Measurements from ENCODE around the gene NMNAT2.

NMNAT2 gene

DNA sequence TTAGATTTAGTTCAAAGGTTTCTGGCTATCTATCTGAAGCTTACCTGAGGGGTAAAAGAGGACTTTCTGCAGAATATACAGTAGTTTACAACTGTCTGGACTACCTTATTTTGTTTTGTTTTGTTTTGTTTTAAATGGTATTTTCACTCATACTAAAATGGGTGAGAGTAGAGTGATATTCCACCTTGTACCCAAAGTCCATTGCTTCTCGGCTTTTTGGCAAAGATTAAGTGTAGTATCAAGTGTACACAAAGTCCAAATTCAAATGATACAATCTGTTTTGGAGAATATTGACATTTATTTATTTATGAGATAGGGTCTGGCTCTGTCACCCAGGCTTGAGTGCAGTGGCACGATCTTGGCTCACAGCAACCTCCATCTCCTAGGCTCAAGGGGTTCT lies 42.4 kb upstream of the NMNAT2 start:
- H3K4me3 ChIP-seq (ENCODE audit: low read depth, low read length): no peak overlapping the region
- no peak for DNase-seq (ENCODE audit: low read depth)
- TF ChIP-seq MYC (IDR thresholded peaks at IDR 0.05; ENCODE audit: low read depth, low read length) (no peak), POLR2A (IDR thresholded peaks at IDR 0.05; ENCODE audit: extremely low read depth, insufficient read length) (no peak)
- TF ChIP-seq, protein P1, sequence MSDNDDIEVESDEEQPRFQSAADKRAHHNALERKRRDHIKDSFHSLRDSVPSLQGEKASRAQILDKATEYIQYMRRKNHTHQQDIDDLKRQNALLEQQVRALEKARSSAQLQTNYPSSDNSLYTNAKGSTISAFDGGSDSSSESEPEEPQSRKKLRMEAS (IDR thresholded peaks at IDR 0.05; ENCODE audit: low read depth, low read length): no peak
- TF ChIP-seq, protein P2, sequence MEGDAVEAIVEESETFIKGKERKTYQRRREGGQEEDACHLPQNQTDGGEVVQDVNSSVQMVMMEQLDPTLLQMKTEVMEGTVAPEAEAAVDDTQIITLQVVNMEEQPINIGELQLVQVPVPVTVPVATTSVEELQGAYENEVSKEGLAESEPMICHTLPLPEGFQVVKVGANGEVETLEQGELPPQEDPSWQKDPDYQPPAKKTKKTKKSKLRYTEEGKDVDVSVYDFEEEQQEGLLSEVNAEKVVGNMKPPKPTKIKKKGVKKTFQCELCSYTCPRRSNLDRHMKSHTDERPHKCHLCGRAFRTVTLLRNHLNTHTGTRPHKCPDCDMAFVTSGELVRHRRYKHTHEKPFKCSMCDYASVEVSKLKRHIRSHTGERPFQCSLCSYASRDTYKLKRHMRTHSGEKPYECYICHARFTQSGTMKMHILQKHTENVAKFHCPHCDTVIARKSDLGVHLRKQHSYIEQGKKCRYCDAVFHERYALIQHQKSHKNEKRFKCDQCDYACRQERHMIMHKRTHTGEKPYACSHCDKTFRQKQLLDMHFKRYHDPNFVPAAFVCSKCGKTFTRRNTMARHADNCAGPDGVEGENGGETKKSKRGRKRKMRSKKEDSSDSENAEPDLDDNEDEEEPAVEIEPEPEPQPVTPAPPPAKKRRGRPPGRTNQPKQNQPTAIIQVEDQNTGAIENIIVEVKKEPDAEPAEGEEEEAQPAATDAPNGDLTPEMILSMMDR (IDR thresholded peaks at IDR 0.05; ENCODE audit: low read depth, low read length): no peak

DNA sequence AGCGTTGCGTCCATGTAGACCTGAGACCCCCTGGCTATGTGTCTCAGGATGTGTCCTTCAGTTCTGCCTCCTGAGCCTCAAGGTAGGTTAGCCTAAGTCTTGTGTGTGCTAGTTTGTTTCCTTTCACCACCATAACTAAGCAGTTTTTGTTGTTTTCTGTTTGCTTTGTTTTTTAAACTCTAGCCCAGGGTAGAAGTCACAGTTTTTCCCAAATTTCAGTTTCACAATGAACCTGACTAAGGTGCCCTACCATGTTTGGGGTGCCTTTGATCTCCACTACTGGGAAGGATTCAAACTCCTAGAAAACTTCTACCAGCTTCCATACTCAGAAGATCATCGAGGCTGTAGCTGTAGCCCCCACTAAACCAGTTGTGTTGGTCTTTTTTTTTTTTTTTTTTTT lies 39.3 kb upstream of the NMNAT2 start:
- no peak for DNase-seq (ENCODE audit: low read depth)
- no peak for TF ChIP-seq POLR2A (IDR thresholded peaks at IDR 0.05; ENCODE audit: extremely low read depth, insufficient read length)
- TF ChIP-seq, protein P1 (IDR thresholded peaks at IDR 0.05; ENCODE audit: low read depth, low read length): no peak
- no peak for TF ChIP-seq MYC (IDR thresholded peaks at IDR 0.05; ENCODE audit: low read depth, low read length)
- TF ChIP-seq, protein P2 (IDR thresholded peaks at IDR 0.05; ENCODE audit: low read depth, low read length): no peak
- H3K4me3 ChIP-seq (ENCODE audit: low read depth, low read length): no peak overlapping the region

DNA sequence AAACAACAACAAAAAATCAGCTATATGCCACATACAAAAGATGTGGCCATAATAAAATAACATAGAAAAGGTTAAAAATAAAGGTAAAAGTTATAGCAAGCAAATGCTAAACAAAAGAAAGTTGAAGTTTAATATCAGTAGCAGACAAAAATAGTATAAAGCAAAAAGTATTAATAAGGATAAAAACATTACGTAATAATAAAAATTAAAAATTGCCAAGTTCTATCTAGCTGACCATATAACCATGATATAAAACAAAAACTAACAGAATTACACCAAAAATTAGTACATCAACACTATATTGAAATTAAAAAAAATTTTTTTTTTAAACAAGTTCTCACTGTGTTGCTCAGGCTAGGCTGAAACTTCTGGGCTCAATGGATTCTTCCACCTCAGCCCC lies 38.6 kb upstream of the NMNAT2 start:
- TF ChIP-seq MYC (IDR thresholded peaks at IDR 0.05; ENCODE audit: low read depth, low read length) (no peak), POLR2A (IDR thresholded peaks at IDR 0.05; ENCODE audit: extremely low read depth, insufficient read length) (no peak)
- TF ChIP-seq, protein P2 (IDR thresholded peaks at IDR 0.05; ENCODE audit: low read depth, low read length): no peak
- TF ChIP-seq, protein P1 (IDR thresholded peaks at IDR 0.05; ENCODE audit: low read depth, low read length): no peak
- no peak for DNase-seq (ENCODE audit: low read depth)
- no peak overlapping the region for H3K4me3 ChIP-seq (ENCODE audit: low read depth, low read length)

DNA sequence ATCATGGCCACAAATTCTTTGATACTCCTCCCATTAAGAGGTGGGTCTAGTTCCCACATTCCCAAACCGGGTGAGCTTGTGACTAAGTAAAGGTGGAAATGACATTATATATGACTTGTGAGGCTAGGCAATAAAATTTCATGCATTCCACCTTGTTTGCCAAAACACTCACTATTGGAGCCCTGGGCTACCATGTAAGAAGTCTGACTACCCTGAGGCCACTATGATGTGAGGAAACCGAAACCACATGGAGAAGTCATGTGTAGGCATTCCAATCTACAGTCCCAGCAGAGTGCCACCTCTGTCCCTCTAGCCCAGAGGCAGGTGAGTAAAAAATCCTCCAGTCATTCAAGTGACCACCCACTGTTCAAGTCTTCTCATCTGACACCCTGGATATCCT lies 36.2 kb upstream of the NMNAT2 start:
- TF ChIP-seq, protein P2 (IDR thresholded peaks at IDR 0.05; ENCODE audit: low read depth, low read length): no peak
- TF ChIP-seq, protein P1 (IDR thresholded peaks at IDR 0.05; ENCODE audit: low read depth, low read length): no peak
- TF ChIP-seq POLR2A (IDR thresholded peaks at IDR 0.05; ENCODE audit: extremely low read depth, insufficient read length) (no peak), MYC (IDR thresholded peaks at IDR 0.05; ENCODE audit: low read depth, low read length) (no peak)
- no peak overlapping the region for H3K4me3 ChIP-seq (ENCODE audit: low read depth, low read length)
- DNase-seq (ENCODE audit: low read depth): no peak

DNA sequence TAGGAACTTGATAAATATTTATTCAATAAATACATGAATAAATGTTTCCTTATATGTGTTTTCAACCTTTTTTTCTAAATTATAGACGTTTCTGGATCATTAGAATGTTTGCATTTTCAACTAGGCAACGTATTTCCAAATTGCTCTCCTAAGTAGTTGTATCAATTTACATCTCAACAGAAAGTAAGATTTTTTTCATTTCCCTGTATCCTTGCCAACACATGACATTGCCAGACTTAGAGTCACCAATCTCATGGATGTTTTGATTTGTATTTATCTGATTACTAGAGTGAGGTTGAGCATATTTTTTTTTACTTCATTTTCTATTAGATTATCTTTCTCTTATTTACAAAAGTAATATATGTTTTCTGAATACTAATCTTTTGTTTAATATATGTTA lies 31.9 kb upstream of the NMNAT2 start:
- TF ChIP-seq, protein P2 (IDR thresholded peaks at IDR 0.05; ENCODE audit: low read depth, low read length): no peak

DNA sequence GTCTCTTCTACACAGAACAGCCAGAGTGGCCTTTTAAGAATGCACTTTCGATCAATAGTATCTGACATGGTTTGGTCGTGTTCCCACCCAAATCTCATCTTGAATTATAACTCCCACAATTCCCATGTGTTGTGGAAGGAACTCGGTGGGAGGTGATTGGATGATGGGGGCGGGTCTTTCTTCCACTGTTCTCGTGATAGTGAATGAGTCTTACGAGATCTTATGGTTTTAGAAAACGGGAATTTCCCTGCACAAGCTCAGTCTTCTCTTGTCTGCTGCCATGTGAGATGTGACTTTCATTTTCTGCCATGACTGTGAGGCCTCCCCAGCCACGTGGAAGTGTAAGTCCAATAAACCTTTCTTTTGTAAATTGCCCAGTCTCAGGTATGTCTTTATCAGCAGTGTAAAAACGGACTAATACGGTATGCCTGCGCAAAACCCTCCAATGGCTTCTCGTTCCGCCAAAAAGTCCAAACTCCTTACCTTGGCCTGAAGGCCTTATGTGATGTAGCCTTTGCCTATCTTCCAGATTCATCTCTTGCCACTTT lies 31.1 kb upstream of the NMNAT2 start:
- TF ChIP-seq POLR2A (IDR thresholded peaks at IDR 0.05; ENCODE audit: extremely low read depth, insufficient read length) (no peak), MYC (IDR thresholded peaks at IDR 0.05; ENCODE audit: low read depth, low read length) (no peak)
- TF ChIP-seq, protein P2 (IDR thresholded peaks at IDR 0.05; ENCODE audit: low read depth, low read length): no peak
- TF ChIP-seq, protein P1 (IDR thresholded peaks at IDR 0.05; ENCODE audit: low read depth, low read length): no peak
- DNase-seq (ENCODE audit: low read depth): no peak
- no peak overlapping the region for H3K4me3 ChIP-seq (ENCODE audit: low read depth, low read length)

More for the DNA sequence above, 31.9 kb upstream of the NMNAT2 start:
- no peak for DNase-seq (ENCODE audit: low read depth)
- no peak overlapping the region for H3K4me3 ChIP-seq (ENCODE audit: low read depth, low read length)
